Left kidney (tissue), 2 donors: Measurements from ENCODE around the gene AHI1. TPM values are rescaled to one million over a fixed set of nuclear protein-coding genes. Genes with fewer than 3 reads are reported as not detected.

Experiments
- DNase-seq: peaks from one replicate; pipeline ENCODE4 v3.0.0-alpha.2; 2013
- polyA plus RNA-seq: library from polyadenylated mRNA; unstranded; fragments of 120-200 nt; gene quantifications from one replicate; pipeline ENCODE4 v1.2.1, GENCODE V29; 2013; ENCODE audit not compliant: insufficient read length

AHI1 gene
- polyA plus RNA-seq, 1 donor, result 123 TPM

DNA sequence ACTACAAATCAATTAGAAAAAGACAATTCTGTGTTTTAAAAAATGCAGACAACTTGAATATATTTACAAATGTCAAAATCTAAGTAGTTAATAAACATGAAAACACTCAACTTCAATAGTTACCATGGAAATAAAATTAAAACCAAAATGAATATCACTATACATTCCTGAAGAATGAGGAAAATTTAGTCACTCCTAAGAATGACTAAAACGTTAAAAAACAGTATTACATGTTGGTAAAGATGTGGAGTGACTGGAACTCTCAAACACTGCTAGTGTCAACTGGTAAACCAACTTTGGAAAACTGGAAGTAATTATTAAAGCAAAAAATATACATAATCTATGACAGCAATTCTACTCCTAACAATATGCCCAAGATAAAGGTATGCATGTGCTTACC is 36.3 kb downstream of the AHI1 start:
- no peak for DNase-seq

DNA sequence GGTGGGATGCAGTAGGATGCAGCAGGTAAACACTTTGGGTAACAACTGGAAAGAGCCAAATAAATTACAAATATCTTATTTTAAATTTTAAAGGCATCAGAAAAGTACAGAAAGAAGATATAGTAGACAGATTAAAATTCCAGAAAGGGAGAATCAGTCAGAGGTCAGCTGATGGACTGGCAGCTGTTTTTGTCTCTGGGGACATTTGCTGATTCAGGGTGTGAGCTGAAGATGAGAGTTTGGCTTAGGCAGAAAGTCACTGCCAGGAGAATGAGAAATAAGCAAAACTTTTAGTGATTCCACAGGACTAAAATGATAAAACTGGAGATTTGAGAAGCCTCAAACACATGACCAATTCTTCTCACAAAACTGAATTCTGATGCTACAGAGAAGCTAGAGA is 39.5 kb downstream of the AHI1 start:
- no peak for DNase-seq

DNA sequence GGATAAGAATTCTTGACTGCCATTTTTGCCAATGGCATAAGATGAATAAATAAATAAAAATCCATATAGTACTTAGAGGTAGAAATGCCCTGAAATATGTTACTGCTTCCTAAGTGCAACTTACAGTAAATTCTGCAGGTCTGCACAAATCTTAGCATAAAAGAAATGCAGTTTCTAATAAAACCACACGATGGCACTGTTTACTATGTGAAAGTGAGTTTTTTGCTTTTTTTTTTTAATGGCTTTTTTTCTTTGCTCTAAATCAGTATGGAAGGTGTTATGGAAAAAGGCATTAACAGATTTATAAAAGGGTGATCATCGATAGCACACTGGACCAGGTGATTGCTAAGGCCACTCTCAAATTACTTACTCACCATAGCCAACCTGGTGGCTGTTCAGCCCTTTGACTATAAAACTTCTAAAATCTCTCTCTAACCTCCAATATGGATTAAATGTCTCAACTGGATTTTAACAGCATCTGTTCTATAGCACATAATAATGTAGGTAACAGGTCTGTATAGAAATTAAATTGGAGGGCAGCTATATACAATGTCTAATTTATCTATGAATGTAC is 45.8 kb downstream of the AHI1 start:
- DNase-seq, result peak; percentile 63

DNA sequence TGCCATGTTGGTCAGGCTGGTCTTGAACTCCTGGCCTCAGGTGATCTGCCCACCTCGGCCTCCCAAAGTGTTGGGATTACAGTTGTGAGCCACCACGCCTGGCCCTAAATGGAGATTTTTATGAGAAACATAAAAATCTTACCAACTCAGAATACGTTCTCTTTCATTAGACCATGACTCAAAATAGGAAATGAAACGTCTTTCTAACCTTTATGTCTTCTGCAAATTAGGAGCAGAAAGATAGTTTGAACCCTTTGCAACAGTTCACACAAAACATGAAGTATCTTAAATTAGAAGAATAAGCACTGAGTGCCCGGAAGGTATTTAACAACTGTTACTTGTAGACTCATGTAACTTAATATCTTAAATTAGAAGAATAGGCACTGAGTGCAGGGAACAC is 48.3 kb downstream of the AHI1 start:
- DNase-seq, result no peak

DNA sequence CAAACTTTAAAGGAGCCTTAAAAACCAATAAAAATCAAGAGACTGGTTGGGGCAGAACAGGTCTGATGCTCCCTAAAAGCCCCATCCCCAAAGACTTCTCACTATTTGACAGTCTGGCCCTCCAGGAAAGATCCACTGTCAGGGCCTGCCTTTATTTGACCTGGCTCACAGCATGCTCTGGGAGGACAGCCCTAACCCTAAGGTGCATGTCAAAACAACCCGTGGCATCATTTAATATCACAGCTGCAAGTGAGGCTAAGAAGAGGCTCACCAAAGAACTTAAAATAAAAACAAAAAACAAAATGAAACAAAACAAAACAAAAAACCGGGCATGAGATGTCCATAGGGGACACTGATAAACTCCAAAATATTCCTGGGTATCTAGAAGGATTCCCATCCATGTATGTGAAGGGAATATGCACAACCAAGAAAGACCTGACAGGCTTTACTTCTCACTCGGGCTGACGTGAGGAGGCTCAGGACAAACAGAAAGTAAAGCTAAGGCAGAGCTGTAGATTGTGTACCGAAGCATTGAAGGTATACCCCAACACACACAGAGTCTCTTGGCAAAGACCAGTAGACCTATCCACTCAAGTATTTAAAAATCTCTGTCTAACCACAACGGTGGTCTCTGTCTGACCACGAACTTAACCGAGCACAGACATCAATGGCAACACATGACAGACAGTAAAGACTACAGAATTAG is 57.3 kb downstream of the AHI1 start:
- DNase-seq, result no peak

DNA sequence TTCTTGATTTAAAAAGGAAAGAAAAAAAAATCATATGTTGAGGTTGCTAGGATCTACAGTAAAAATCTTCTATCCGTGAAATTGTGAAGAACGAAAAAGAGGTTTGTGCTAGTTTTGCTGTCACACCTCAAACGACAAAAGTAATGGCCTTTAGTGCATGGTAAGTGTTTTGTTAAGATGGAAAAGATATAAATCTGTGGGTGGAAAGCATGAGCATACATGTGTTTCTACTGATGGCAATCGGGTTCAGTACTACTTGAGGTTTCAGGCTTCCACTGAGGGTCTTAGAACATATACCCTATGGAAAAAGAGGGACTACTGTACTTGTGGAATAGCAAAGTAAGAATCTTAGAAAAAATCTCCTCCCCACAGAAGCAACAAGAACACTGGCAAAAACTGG is 58.0 kb downstream of the AHI1 start:
- DNase-seq, result no peak

DNA sequence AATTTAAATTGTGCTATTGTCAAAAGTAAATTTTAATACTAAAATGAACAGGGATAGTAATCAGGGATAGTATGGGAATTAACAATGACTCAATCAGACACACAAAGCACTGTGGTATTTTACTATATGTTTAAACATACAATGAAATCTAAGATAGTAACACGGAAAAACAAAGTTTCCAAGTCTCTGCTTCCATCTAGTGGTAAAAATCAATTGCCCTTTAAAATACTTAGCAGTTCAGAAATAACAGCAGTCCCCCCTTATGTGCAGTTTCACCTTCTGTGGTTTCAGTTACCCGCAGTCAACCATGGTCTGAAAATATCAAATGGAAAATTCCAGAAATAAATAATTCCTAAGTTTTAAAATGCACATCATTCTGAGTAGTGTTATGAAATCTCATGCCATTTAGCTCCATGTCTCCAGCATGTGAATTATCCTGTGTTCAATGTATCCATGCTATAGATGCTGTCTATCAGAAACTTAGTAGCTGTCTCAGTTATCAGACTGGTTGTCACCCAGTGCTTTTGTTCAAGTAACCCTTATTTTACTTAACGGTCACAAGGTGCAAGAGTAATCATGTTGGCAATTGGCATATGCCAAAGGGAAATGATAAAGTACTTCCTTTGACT is 58.5 kb downstream of the AHI1 start:
- no peak for DNase-seq

DNA sequence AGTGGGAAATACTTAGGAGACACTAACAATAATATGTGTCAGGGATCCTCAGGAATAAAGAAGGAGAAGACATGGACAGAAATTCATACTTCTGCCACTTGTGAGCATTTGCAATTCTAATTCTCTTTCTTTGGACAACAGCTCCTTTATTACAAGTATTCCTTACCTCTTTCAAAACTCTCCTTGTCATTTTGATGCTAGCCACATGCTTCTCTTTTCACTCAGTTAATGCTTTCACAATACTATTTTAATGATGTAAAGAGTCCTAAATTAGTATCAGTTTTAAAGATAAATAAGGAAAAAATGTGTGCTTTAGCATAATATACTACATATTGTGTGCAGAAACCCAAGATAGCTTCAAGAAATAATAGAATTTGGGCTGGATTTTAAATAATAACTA is 62.5 kb downstream of the AHI1 start:
- no peak for DNase-seq

DNA sequence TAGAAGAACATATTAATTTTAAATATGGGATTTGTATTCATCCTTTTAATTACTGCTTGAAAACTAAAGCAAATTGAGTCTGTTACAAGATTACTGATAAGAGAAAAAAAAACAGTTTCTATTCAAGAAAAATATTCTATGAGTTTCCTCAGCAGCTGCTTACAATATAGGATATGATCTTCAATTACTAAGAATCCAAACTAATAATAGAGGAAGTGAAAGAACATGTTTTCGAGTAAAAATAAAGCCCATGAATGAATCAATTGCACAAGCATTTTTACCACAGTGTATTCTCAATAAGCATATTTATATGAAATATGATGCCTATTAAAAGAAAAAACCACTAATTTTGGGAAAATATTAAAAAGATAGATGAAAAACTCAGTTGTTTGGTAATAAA is 63.4 kb downstream of the AHI1 start:
- no peak for DNase-seq

DNA sequence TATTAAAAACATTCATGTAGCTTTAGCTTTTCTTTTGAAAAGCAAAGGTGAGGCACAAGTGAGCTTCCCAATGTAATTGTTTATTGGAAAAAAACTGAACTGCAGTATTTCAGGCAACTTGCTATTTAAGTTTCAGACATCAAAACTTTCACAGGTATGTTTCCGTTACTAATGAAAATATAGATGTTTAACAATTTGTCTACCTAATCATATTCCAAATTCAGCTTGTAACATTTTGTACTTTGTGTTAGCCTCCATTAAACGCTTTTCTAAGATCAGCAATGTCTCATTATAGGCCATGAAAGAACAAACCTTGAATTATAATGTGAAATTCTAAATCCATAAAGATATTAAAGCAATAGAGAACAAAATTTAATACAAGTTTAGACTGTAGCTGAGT is 69.5 kb downstream of the AHI1 start:
- no peak for DNase-seq

DNA sequence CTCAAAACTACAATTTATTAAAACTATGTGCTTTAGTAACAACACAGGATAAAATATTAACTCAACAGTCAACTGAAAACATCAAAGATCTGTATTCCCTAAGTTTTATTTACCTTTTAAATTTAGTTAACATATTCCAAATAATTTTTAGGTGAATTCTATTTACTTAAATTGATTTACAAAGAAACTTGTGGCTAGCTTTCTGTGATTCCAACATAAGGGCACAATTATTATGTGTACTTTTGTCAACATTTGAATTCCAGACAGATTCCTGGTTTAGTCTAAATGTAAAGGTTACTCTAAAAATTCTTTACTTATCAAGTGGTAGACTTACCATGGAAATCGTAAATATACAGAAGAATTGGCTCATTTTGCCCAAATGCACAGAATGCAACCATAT is 70.7 kb downstream of the AHI1 start:
- no peak for DNase-seq

DNA sequence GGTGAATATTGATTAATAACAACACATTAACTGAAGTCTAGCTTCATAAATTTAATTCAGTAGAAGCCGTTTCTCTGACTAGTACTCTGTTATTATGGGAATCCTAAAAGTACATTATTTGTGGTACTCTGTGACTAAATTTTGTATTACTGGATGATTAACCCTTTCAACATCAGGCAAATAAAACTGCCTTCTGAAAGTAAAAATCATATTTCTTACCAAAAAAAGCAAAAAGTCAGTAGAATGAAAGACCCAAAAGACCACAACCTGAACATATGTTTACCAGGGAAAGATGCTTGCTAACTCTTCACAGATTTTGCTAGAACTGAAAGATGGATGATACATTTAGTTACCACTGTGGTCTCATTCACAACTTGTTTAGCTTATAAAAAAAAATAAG is 73.2 kb downstream of the AHI1 start:
- DNase-seq, result no peak

DNA sequence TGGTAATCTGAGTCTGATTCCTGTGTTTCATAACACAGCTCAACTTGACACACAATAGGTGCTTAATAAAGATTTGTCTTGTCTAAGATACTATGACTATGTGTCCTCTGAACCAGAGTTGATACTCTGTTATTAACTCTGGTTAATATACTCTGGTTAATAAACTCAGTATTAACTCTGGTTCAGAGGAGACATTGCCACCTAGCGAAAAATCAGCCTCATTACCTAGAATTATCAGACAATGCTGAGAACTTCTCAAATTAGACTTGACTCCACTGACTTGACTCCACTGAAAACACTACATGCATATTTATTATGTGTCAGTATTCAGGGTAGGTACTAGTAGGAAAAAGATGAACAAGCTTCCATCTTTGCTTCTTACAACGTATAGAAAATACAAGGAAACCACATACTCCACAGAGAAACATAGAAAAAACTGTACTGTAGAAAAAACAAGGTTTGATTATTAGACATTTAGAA is 73.9 kb downstream of the AHI1 start:
- DNase-seq, result peak; percentile 34

DNA sequence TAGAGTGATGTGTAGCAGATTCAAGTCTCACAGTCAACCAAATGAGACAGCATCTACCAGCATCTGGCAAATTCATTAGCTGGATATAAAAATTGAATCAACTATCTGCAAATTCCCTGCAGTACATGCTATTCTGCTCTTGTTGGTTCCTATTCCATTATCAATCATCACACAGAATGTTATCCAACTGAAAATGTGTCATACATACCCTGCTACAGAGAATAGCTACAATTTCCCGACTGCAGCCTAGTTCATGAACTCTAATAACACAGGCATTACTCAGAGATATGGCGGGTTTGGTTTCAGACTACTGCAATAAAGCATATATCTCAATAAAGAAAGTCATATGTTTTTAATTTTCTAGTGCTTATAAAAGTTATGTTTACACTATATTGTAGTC is 78.4 kb downstream of the AHI1 start:
- DNase-seq, result no peak

DNA sequence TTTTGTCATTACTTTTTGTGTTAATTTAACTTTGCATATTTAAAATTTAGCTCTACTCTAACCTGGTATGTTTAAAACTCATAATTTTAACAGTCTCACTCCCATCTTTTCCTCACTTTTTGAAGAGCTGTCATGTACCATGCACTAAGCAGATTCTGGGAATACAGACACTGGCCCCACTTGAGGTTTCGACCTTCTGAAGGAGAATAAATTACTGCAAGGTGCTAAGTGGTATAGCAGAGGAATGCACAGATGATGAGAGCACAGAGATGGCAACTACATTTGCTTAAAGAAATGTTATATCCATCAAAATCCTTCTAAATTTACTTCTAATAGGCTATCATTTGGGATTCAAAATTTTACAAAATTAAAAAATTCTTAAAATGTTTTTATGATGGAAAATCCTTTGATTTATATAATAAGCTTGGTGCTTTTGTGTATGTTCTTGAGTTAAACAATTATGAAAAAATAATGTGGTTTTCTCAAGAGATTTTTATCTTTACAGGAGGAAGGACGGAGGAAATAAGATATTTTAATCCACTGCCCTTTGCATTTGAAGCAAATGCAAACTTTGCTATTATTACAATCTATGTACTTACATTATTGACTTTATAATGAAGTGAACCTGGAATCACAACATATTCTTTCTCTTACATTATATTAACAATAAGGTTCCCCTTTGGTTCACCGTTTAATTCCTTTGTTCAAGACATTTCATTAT is 79.3 kb downstream of the AHI1 start:
- no peak for DNase-seq

DNA sequence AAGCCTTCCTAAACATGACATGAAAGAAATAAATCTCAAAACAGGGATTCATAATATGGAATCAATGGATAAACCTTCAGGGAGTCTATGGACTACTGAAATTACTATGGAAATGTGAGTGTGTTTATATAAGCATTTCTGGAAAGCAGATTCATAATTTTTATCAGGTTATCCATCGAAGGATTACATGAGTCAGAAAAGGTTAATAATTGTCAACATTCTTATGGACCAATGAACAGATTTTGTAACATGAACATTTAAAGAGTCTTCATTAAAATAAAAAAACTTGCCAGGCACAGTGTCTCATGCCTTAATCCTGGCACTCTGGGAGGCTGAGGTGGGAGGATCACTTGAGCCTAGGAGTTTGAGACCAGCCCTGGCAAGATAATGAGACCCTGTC is 84.8 kb downstream of the AHI1 start:
- DNase-seq, result no peak

DNA sequence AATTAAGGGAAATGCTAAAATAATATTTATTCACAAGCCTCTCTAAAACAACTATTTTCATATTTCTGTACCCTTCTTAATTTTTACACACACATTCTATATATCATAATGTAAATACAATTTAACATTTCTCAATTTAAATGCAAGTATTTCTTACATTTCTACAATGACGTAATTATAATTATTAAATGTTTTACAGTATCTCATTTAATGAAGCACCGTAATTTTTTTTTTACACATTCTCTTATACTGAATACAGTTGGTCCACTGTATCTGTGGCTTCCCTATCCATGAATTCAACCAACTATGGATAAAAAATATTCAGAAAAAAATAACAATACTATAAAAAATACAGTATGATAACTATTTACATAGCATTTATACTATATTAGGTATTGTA is 85.7 kb downstream of the AHI1 start:
- no peak for DNase-seq

DNA sequence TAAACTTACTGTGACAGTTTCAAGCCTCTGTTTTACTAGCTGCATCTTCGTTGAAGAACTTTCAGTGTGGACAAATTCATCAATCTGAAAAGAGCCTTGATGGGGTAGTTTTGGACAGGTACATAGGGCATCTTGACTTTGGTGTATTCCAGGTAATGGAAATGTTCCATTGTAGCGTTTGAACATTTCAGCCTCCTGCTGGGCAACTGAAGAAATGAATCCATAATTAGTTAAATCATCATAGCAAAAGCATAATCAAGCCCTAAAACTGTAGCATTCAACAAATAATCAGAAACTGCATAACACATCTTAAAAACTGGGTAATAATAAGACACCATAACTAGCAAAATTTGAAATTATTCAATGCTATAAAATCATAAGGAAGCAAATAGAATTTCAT is 86.2 kb downstream of the AHI1 start:
- no peak for DNase-seq

DNA sequence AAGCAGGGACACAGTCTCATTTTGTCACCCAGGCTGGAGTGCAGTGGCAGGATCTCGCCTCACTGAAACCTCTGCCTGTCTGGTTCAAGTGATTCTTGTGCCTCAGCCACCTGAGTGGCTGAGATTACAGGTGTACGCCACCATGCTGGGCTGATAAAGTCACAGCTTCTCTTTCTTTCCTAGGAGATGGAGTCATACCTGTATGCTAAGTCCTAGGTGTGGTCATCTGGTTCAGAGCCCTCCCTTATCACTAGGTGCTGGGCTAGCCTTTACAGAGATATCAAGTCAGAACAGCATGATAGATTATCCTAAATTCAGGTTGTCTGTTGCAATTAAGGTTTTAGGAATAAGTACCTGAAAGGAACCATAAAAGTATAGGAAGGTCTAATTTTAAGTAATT is 86.7 kb downstream of the AHI1 start:
- DNase-seq, result no peak

DNA sequence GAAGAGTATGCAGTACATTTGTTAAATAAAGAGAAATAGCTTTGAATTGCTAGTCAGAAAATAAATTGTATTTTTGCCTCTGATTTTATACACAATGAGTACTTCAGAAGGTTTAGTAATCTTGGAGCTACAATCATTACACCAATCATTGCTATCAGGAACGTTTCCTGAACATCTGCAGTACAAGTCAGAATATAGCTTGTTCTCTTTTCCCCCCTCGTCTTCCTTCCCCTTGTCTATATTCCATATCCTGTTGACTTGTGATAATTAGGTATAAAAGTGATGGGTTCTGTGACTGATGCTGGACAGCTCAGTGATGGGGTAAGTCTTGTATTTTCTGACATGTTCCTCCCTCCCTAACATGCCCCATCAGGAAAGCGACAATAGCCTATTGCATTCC is 94.0 kb downstream of the AHI1 start:
- no peak for DNase-seq

DNA sequence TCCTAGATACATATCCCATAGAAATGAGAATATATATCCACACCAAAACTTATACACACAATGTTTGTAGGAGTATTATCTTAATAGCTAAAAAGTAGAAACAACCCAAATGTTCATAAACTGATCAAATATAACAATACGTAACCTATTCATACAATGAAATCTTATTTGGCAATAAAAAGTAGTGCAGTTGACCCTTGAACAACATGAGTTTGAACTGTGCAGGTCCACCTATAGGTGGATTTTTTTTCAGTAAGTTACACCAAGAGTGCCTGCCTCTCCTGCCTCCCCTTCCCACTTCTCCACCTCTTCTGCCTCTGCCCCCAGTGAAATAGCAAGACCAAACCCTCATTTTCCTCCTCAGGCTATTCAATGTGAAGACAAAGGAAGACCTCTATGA is 95.2 kb downstream of the AHI1 start:
- DNase-seq, result no peak

DNA sequence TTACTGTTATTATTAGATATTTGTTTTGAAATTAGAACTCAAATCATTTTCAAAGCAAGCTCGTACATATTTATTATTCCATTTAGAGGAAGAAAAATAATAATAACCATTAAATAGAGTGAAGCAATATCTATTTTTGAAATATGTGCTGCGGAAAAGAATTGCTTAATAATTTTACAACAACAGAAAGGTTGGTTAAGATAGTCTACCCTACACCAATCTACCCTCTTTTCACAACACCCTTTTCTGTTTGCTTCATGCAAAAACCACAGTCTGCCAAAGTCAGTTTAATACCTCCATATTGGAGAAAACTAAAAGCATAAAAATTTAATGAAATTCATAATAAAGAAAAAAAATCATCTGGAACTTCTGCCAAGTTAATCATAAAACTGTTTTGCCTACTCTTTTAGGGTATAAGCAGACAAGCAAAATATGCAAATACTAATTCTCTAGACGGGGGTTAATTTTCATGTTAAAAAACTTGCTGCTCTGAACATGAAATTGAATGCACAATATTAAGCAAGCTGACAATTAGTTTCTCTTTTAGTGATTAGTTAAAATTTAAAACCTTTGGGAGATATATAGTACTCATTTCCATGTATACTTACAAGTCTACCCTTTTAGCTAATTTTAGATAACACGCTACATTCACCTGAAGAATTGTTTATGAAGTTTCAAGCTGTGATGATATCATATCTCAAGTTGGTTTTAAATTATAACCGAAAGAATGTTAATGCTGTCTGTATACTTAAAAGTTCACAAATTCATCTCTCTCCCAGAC is 100.2 kb downstream of the AHI1 start:
- no peak for DNase-seq
